HG03521 (cell line): ENCODE data around the gene UNC93B1.
"Not testable (repeated sequence)": the region's sequence is repeated elsewhere in the genome, so short reads cannot be mapped to it uniquely, and the experiment has no call there.

Experiments used
- ATAC-seq: cut with Tn5 transposase; IDR thresholded peaks from one replicate; pipeline ENCODE4 v1.9.1; 2021; ENCODE audit warnings: mild to moderate bottlenecking, moderate library complexity; ENCODE audit not compliant: unreplicated experiment

The UNC93B1 gene

DNA sequence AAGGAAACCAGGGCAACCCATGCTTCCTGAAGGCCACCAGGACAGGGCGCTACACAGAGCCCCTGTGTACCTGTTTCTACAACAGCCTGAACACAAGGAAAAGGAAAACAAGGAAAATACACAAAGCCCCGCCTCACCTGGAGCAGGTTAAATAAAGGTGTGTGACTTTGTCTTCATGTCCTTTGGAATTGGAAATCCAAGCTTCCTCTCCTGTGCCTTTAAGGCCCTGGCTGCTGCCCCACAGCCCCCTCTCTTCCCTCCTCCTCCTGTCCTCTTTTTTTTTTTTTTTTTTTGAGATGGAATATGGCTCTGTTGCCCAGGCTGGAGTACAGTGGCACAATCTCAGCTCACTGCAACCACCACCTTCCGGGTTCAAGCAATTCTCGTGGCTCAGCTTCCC, 57.5 kb downstream of the UNC93B1 start:
- ATAC-seq: not testable (repeated sequence)

- ATAC-seq: not testable (repeated sequence)
Observed at GRCh38 chr11:67943406-67943805, 60.5 kb downstream of the UNC93B1 start.
